ENCODE results near the gene TRIM39. TPM values are rescaled to one million over a fixed set of nuclear protein-coding genes. Genes with fewer than 3 reads are reported as not detected.

TRIM39 gene
- total and polyA plus RNA-seq, 9 of the 15 experiments (the other 6 are each of a cell fraction or from before 2014, with no cell fraction given), result 5.6 to 17.7 (median 12.8) TPM

GRCh38 chr6:30331981-30332380, 5.3 kb downstream of the TRIM39 start:
- ATAC-seq, result no peak
- H3K36me3 ChIP-seq (ENCODE audit: control insufficient read depth, insufficient read depth, low read length), result peaks cover 70% of the 10 kb centered on the region

GRCh38 chr6:30334075-30334783, 7.5 kb downstream of the TRIM39 start:
- H3K9me3 ChIP-seq (replicated peaks; ENCODE audit: control insufficient read depth, insufficient read depth, low read depth, low read length), result no peaks in the 10 kb centered on the region
- peaks cover 84% of the 10 kb centered on the region for H3K36me3 ChIP-seq (ENCODE audit: control insufficient read depth, insufficient read depth, low read length)
- BruUV-seq (replicated peaks), result no TSS peak
- TF ChIP-seq POLR2G (IDR thresholded peaks at IDR 0.05; ENCODE audit: low read depth, low read length) (no peak), TFE3 (CRISPR knock-in tag; IDR thresholded peaks at IDR 0.05) (peak; percentile 77)
- no peak overlapping the region for H3K4me3 ChIP-seq
- no peaks in the 10 kb centered on the region for H4K20me1 ChIP-seq (replicated peaks; ENCODE audit: control insufficient read depth, insufficient read depth, low read length)
- H3K27ac ChIP-seq (ENCODE audit: extremely low read depth, low read depth, low read length), result no peak overlapping the region; the same call in 2 of the 3 replicates
- intact Hi-C loops (cut with micrococcal nuclease) (no loop called here), in situ Hi-C loops (cut with MboI) (no loop called here)
- peak overlapping the region in 1 of 2 experiments; percentile 0; a peak in 1 of 4 replicates for H3K9ac ChIP-seq (ENCODE audit: insufficient read depth in 1 of 2, low read depth in 2 of 2, low read length in 2 of 2)
- H3K27me3 ChIP-seq (ENCODE audit: control insufficient read depth in 2 of 2, insufficient read depth in 2 of 2, low read length in 2 of 2), result no peaks in the 10 kb centered on the region
- POLR2A ChIA-PET, result no interaction called here
- no peak overlapping the region for H2AFZ ChIP-seq (ENCODE audit: low read depth, low read length)
- no peaks in the 10 kb centered on the region for H3K9me1 ChIP-seq (ENCODE audit: control insufficient read depth, insufficient read depth, low read length)
- CTCF ChIA-PET (ENCODE audit: low intra/inter-chr PET ratio), result no interaction called here
- no peaks in the 10 kb centered on the region; a peak in 1 of 5 replicates for H3K4me1 ChIP-seq (replicated peaks in 1 of 2; ENCODE audit: control insufficient read depth in 2 of 2, insufficient read depth in 2 of 2, low read length in 2 of 2)
- DNase-seq (ENCODE audit: extremely low read depth in 1 of 4, low spot score in 3 of 4), result no peak
- H3K4me2 ChIP-seq (ENCODE audit: insufficient read depth, low read length), result no peak overlapping the region
- WGBS (ENCODE audit: insufficient coverage, low coverage, missing lambda C conversion rate), result 69% methylated on average over 2 of the region's 2 CpGs
- no peaks in the 10 kb centered on the region for H3K79me2 ChIP-seq (ENCODE audit: control insufficient read depth, insufficient read depth, low read length)
- ATAC-seq, result no peak
- no peak for FAIRE-seq

More at GRCh38 chr6:30331981-30332380, 5.3 kb downstream of the TRIM39 start:
- intact Hi-C loops (cut with micrococcal nuclease) (no loop called here), in situ Hi-C loops (cut with MboI) (no loop called here)
- DNase-seq (ENCODE audit: extremely low read depth in 1 of 4, low spot score in 3 of 4) (no peak), FAIRE-seq (no peak)
- Histone ChIP-seq H3K9me1 (ENCODE audit: control insufficient read depth, insufficient read depth, low read length) (no peaks in the 10 kb centered on the region), H2AFZ (ENCODE audit: low read depth, low read length) (no peak overlapping the region), H3K27me3 (ENCODE audit: control insufficient read depth in 2 of 2, insufficient read depth in 2 of 2, low read length in 2 of 2) (no peaks in the 10 kb centered on the region), H3K27ac (ENCODE audit: extremely low read depth, low read depth, low read length) (no peak overlapping the region), H3K4me1 (replicated peaks in 1 of 2; ENCODE audit: control insufficient read depth in 2 of 2, insufficient read depth in 2 of 2, low read length in 2 of 2) (peaks cover 3 to 12% of the 10 kb centered on the region in 2 experiments), H3K9me3 (replicated peaks; ENCODE audit: control insufficient read depth, insufficient read depth, low read depth, low read length) (no peaks in the 10 kb centered on the region), H3K79me2 (ENCODE audit: control insufficient read depth, insufficient read depth, low read length) (peaks cover 12% of the 10 kb centered on the region; the same call in 2 of the 3 replicates), H3K4me3 (no peak overlapping the region), H4K20me1 (replicated peaks; ENCODE audit: control insufficient read depth, insufficient read depth, low read length) (no peaks in the 10 kb centered on the region), H3K4me2 (ENCODE audit: insufficient read depth, low read length) (no peak overlapping the region), H3K9ac (ENCODE audit: insufficient read depth in 1 of 2, low read depth in 2 of 2, low read length in 2 of 2) (no peak overlapping the region)
- POLR2A ChIA-PET, result interaction anchor here (0.7 to 2.2 kb wide), 3 partner anchors 8 to 20 kb away, joined by 3 to 13 read pairs (median 3); no protein-coding TSS in a partner anchor
- CTCF ChIA-PET (ENCODE audit: low intra/inter-chr PET ratio), result no interaction called here
- TF ChIP-seq ZNF197 (CRISPR knock-in tag; IDR thresholded peaks at IDR 0.05; ENCODE audit: low read depth), result no peak
- 0 out of 2 replicates have a peak, but pooled peaks have one; percentile 9 for TF ChIP-seq ZNF507 (tag; conservative IDR thresholded peaks at IDR 0.05)
- no TSS peak for BruUV-seq (replicated peaks)
- 90% methylated on average over 3 of the region's 3 CpGs for whole genome bisulfite sequencing (ENCODE audit: insufficient coverage, low coverage, missing lambda C conversion rate)
